WTC11 (cell line): Measurements from ENCODE around the gene PRCC. TPM values are rescaled to one million over a fixed set of nuclear protein-coding genes. Genes with fewer than 3 reads are reported as not detected.

Source experiments
- ATF1 ChIP-seq: sonication (generic); formaldehyde crosslinking; IDR thresholded peaks from 2 replicates; pipeline ENCODE4 v1.8.1; 2023; ENCODE audit warnings: mild to moderate bottlenecking, moderate library complexity, missing genetic modification reagents
- ELF4 ChIP-seq: sonication (generic); formaldehyde crosslinking; IDR thresholded peaks from 2 replicates; pipeline ENCODE4 v1.8.1; 2022; ENCODE audit warnings: low read depth, mild to moderate bottlenecking, moderate library complexity, missing genetic modification reagents
- FOXJ3 ChIP-seq: sonication (generic); formaldehyde crosslinking; IDR thresholded peaks from 2 replicates; pipeline ENCODE4 v1.9.0; 2021; ENCODE audit warnings: missing genetic modification reagents, mild to moderate bottlenecking, borderline replicate concordance
- FOXK1 ChIP-seq: sonication (generic); formaldehyde crosslinking; IDR thresholded peaks from 2 replicates; pipeline ENCODE4 v1.8.0; 2022; ENCODE audit warnings: mild to moderate bottlenecking, moderate library complexity, missing genetic modification reagents
- FOXP1 ChIP-seq: sonication (generic); formaldehyde crosslinking; IDR thresholded peaks from 2 replicates; pipeline ENCODE4 v1.8.0; 2022; ENCODE audit warnings: missing genetic modification reagents, mild to moderate bottlenecking, moderate library complexity, borderline replicate concordance
- GABPB1 ChIP-seq: sonication (generic); formaldehyde crosslinking; IDR thresholded peaks from 2 replicates; pipeline ENCODE4 v1.8.1; 2023; ENCODE audit warnings: mild to moderate bottlenecking, missing genetic modification reagents
- JAZF1 ChIP-seq: fragments of 250-450 bp; sonication (Bioruptor Pico); IDR thresholded peaks from 2 replicates; pipeline ENCODE4 v1.9.0; 2021; ENCODE audit warnings: moderate library complexity, mild to moderate bottlenecking, inconsistent platforms
- KAT7 ChIP-seq: sonication (generic); formaldehyde crosslinking; IDR thresholded peaks from 2 replicates; pipeline ENCODE4 v1.8.1; 2023; ENCODE audit warnings: missing genetic modification reagents, mild to moderate bottlenecking, borderline replicate concordance
- MYBL2 ChIP-seq: sonication (generic); formaldehyde crosslinking; IDR thresholded peaks from 2 replicates; pipeline ENCODE4 v1.8.1; 2023; ENCODE audit warnings: mild to moderate bottlenecking, moderate library complexity, missing genetic modification reagents
- NFATC4 ChIP-seq: fragments of 250-450 bp; sonication (Bioruptor Pico); IDR thresholded peaks from 2 replicates; pipeline ENCODE4 v1.9.0; 2021; ENCODE audit warnings: mild to moderate bottlenecking
- SMAD4 ChIP-seq: sonication (generic); formaldehyde crosslinking; IDR thresholded peaks from 2 replicates; pipeline ENCODE4 v1.8.0; 2022; ENCODE audit warnings: mild to moderate bottlenecking, missing genetic modification reagents
- SP1 ChIP-seq: sonication (generic); formaldehyde crosslinking; conservative IDR thresholded peaks from 2 replicates; pipeline ENCODE4 v1.8.1; 2022; ENCODE audit warnings: missing genetic modification reagents
- TCF7 ChIP-seq: sonication (generic); formaldehyde crosslinking; IDR thresholded peaks from 2 replicates; pipeline ENCODE4 v1.8.0; 2022; ENCODE audit warnings: mild to moderate bottlenecking, low read depth, missing genetic modification reagents, moderate library complexity
- TEAD1 ChIP-seq: sonication (generic); formaldehyde crosslinking; IDR thresholded peaks from 2 replicates; pipeline ENCODE4 v1.8.0; 2022; ENCODE audit warnings: mild to moderate bottlenecking, missing genetic modification reagents
- ZNF121 ChIP-seq: sonication (generic); formaldehyde crosslinking; IDR thresholded peaks from 2 replicates; pipeline ENCODE4 v1.8.0; 2023; ENCODE audit warnings: missing genetic modification reagents
- ZNF138 ChIP-seq: sonication (generic); formaldehyde crosslinking; conservative IDR thresholded peaks from 2 replicates; pipeline ENCODE4 v1.8.1; 2022; ENCODE audit warnings: mild to moderate bottlenecking, moderate library complexity, missing genetic modification reagents
- ZNF263 ChIP-seq: sonication (generic); formaldehyde crosslinking; IDR thresholded peaks from 2 replicates; pipeline ENCODE4 v1.8.1; 2022; ENCODE audit warnings: low read depth, mild to moderate bottlenecking, moderate library complexity, missing genetic modification reagents
- total RNA-seq: library from RNA; stranded (reverse); gene quantifications from 3 replicates; pipeline ENCODE4 v1.2.3, GENCODE V29; 2021
- TF ChIP-seq, protein P1 (sequence below): sonication (generic); formaldehyde crosslinking; IDR thresholded peaks from 2 replicates; pipeline ENCODE4 v1.8.1; 2022; ENCODE audit warnings: mild to moderate bottlenecking, moderate library complexity, missing genetic modification reagents
- TF ChIP-seq, protein P2 (sequence below): fragments of 250-450 bp; sonication (Bioruptor Pico); IDR thresholded peaks from 2 replicates; pipeline ENCODE4 v1.9.0; 2021; ENCODE audit warnings: moderate library complexity, mild to moderate bottlenecking, inconsistent platforms, borderline replicate concordance
- TF ChIP-seq, protein P3 (sequence below): sonication (generic); formaldehyde crosslinking; IDR thresholded peaks from 2 replicates; pipeline ENCODE4 v1.8.0; 2023; ENCODE audit warnings: missing genetic modification reagents, mild to moderate bottlenecking, borderline replicate concordance
- TF ChIP-seq, protein P4 (sequence below): sonication (generic); formaldehyde crosslinking; IDR thresholded peaks from 2 replicates; pipeline ENCODE4 v1.8.1; 2022; ENCODE audit warnings: low read depth, missing genetic modification reagents, borderline replicate concordance
- TF ChIP-seq, protein P5 (sequence below): sonication (generic); formaldehyde crosslinking; IDR thresholded peaks from 2 replicates; pipeline ENCODE4 v1.8.1; 2022; ENCODE audit warnings: low read depth, mild to moderate bottlenecking, moderate library complexity, missing genetic modification reagents, borderline replicate concordance
- TF ChIP-seq, protein P6 (sequence below): fragments of 250-450 bp; sonication (Bioruptor Pico); IDR thresholded peaks from 2 replicates; pipeline ENCODE4 v1.9.0; 2021; ENCODE audit warnings: mild to moderate bottlenecking, borderline replicate concordance
- TF ChIP-seq, protein P7 (sequence below): sonication (generic); formaldehyde crosslinking; IDR thresholded peaks from 2 replicates; pipeline ENCODE4 v1.8.1; 2023; ENCODE audit warnings: mild to moderate bottlenecking, missing genetic modification reagents

PRCC gene
- total RNA-seq, 1 experiment from 2014 or later: 97.4 TPM

DNA sequence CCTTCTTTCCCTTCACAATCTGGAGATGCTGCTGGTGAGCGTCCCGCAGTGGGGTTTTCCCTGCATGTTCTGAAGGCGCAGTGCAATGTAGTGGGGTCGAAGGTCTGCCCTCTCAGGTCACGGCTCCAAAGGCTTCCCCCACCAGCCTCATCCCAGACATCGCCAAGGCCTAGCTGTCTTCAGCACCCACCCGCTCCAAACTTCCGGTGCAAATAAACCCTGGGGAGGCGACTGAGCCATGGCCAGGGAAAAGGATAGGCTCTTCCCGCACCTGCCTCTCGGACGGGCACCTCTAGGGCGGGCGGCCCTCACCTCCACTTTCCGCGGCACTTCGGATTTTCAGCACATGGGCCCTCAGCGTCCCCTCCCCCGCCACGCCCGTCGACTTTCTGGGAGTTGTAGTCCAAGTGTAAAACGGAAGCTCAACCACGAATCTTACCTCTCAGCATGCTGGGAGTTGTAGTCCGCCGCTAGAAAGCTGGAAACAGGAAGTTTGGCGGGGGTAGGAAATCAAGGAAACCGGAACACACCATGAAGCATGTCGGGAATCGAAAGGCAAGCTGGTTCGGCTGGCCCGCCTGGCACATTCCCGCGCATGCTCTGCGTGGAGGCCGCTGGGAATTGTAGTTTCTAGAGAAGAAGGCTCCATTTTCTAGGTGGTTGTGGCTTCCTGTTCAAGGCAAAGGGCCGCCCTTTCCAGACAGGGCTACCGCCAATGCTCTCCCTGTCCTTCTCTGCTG lies 26.4 kb upstream of the PRCC start, which contains the start of gene MRPL24 (continued):
- no peak for TF ChIP-seq ZNF138 (CRISPR knock-in tag)
- TF ChIP-seq JAZF1 (CRISPR knock-in tag): no peak
- TF ChIP-seq, protein P1, sequence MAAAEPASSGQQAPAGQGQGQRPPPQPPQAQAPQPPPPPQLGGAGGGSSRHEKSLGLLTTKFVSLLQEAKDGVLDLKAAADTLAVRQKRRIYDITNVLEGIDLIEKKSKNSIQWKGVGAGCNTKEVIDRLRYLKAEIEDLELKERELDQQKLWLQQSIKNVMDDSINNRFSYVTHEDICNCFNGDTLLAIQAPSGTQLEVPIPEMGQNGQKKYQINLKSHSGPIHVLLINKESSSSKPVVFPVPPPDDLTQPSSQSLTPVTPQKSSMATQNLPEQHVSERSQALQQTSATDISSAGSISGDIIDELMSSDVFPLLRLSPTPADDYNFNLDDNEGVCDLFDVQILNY (CRISPR knock-in tag): peak; percentile 87
- no peak for TF ChIP-seq ZNF121 (CRISPR knock-in tag)
- peak; percentile 96 for TF ChIP-seq SP1 (CRISPR knock-in tag)
- TF ChIP-seq, protein P2, sequence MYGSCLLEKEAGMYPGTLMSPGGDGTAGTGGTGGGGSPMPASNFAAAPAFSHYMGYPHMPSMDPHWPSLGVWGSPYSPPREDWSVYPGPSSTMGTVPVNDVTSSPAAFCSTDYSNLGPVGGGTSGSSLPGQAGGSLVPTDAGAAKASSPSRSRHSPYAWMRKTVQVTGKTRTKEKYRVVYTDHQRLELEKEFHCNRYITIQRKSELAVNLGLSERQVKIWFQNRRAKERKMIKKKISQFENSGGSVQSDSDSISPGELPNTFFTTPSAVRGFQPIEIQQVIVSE: no peak
- TF ChIP-seq TEAD1 (CRISPR knock-in tag): peak; percentile 33; the same call in 1 of the 2 replicates
- TF ChIP-seq MYBL2 (CRISPR knock-in tag): peak; percentile 76; the same call in 1 of the 2 replicates
- TF ChIP-seq FOXP1 (CRISPR knock-in tag): peak; percentile 74; the same call in 1 of the 2 replicates
- no peak for TF ChIP-seq ELF4
- TF ChIP-seq TCF7 (CRISPR knock-in tag): no peak
- TF ChIP-seq, protein P3, sequence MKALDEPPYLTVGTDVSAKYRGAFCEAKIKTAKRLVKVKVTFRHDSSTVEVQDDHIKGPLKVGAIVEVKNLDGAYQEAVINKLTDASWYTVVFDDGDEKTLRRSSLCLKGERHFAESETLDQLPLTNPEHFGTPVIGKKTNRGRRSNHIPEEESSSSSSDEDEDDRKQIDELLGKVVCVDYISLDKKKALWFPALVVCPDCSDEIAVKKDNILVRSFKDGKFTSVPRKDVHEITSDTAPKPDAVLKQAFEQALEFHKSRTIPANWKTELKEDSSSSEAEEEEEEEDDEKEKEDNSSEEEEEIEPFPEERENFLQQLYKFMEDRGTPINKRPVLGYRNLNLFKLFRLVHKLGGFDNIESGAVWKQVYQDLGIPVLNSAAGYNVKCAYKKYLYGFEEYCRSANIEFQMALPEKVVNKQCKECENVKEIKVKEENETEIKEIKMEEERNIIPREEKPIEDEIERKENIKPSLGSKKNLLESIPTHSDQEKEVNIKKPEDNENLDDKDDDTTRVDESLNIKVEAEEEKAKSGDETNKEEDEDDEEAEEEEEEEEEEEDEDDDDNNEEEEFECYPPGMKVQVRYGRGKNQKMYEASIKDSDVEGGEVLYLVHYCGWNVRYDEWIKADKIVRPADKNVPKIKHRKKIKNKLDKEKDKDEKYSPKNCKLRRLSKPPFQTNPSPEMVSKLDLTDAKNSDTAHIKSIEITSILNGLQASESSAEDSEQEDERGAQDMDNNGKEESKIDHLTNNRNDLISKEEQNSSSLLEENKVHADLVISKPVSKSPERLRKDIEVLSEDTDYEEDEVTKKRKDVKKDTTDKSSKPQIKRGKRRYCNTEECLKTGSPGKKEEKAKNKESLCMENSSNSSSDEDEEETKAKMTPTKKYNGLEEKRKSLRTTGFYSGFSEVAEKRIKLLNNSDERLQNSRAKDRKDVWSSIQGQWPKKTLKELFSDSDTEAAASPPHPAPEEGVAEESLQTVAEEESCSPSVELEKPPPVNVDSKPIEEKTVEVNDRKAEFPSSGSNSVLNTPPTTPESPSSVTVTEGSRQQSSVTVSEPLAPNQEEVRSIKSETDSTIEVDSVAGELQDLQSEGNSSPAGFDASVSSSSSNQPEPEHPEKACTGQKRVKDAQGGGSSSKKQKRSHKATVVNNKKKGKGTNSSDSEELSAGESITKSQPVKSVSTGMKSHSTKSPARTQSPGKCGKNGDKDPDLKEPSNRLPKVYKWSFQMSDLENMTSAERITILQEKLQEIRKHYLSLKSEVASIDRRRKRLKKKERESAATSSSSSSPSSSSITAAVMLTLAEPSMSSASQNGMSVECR (CRISPR knock-in tag): peak; percentile 21; the same call in 1 of the 2 replicates
- TF ChIP-seq ATF1 (CRISPR knock-in tag): no peak
- no peak for TF ChIP-seq ZNF263 (CRISPR knock-in tag)
- TF ChIP-seq, protein P4, sequence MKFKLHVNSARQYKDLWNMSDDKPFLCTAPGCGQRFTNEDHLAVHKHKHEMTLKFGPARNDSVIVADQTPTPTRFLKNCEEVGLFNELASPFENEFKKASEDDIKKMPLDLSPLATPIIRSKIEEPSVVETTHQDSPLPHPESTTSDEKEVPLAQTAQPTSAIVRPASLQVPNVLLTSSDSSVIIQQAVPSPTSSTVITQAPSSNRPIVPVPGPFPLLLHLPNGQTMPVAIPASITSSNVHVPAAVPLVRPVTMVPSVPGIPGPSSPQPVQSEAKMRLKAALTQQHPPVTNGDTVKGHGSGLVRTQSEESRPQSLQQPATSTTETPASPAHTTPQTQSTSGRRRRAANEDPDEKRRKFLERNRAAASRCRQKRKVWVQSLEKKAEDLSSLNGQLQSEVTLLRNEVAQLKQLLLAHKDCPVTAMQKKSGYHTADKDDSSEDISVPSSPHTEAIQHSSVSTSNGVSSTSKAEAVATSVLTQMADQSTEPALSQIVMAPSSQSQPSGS (CRISPR knock-in tag): no peak
- no peak for TF ChIP-seq NFATC4
- TF ChIP-seq, protein P5, sequence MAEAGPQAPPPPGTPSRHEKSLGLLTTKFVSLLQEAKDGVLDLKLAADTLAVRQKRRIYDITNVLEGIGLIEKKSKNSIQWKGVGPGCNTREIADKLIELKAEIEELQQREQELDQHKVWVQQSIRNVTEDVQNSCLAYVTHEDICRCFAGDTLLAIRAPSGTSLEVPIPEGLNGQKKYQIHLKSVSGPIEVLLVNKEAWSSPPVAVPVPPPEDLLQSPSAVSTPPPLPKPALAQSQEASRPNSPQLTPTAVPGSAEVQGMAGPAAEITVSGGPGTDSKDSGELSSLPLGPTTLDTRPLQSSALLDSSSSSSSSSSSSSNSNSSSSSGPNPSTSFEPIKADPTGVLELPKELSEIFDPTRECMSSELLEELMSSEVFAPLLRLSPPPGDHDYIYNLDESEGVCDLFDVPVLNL (CRISPR knock-in tag): no peak
- TF ChIP-seq KAT7 (CRISPR knock-in tag): no peak; the same call in 1 of the 2 replicates
- peak; percentile 86 for TF ChIP-seq GABPB1 (CRISPR knock-in tag)
- TF ChIP-seq, protein P6, sequence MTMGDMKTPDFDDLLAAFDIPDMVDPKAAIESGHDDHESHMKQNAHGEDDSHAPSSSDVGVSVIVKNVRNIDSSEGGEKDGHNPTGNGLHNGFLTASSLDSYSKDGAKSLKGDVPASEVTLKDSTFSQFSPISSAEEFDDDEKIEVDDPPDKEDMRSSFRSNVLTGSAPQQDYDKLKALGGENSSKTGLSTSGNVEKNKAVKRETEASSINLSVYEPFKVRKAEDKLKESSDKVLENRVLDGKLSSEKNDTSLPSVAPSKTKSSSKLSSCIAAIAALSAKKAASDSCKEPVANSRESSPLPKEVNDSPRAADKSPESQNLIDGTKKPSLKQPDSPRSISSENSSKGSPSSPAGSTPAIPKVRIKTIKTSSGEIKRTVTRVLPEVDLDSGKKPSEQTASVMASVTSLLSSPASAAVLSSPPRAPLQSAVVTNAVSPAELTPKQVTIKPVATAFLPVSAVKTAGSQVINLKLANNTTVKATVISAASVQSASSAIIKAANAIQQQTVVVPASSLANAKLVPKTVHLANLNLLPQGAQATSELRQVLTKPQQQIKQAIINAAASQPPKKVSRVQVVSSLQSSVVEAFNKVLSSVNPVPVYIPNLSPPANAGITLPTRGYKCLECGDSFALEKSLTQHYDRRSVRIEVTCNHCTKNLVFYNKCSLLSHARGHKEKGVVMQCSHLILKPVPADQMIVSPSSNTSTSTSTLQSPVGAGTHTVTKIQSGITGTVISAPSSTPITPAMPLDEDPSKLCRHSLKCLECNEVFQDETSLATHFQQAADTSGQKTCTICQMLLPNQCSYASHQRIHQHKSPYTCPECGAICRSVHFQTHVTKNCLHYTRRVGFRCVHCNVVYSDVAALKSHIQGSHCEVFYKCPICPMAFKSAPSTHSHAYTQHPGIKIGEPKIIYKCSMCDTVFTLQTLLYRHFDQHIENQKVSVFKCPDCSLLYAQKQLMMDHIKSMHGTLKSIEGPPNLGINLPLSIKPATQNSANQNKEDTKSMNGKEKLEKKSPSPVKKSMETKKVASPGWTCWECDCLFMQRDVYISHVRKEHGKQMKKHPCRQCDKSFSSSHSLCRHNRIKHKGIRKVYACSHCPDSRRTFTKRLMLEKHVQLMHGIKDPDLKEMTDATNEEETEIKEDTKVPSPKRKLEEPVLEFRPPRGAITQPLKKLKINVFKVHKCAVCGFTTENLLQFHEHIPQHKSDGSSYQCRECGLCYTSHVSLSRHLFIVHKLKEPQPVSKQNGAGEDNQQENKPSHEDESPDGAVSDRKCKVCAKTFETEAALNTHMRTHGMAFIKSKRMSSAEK: no peak
- no peak for TF ChIP-seq FOXJ3 (CRISPR knock-in tag)
- TF ChIP-seq, protein P7, sequence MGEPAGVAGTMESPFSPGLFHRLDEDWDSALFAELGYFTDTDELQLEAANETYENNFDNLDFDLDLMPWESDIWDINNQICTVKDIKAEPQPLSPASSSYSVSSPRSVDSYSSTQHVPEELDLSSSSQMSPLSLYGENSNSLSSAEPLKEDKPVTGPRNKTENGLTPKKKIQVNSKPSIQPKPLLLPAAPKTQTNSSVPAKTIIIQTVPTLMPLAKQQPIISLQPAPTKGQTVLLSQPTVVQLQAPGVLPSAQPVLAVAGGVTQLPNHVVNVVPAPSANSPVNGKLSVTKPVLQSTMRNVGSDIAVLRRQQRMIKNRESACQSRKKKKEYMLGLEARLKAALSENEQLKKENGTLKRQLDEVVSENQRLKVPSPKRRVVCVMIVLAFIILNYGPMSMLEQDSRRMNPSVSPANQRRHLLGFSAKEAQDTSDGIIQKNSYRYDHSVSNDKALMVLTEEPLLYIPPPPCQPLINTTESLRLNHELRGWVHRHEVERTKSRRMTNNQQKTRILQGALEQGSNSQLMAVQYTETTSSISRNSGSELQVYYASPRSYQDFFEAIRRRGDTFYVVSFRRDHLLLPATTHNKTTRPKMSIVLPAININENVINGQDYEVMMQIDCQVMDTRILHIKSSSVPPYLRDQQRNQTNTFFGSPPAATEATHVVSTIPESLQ (CRISPR knock-in tag): no peak; the same call in 1 of the 2 replicates
- peak; percentile 93 for TF ChIP-seq FOXK1
- TF ChIP-seq SMAD4 (CRISPR knock-in tag): no peak
